ENCODE results near the gene TIMM29. TPM values are rescaled to one million over a fixed set of nuclear protein-coding genes. Genes with fewer than 3 reads are reported as not detected.

Gene TIMM29
- total RNA-seq, 2 experiments from 2014 or later = 22.6 to 24.8 TPM

DNA sequence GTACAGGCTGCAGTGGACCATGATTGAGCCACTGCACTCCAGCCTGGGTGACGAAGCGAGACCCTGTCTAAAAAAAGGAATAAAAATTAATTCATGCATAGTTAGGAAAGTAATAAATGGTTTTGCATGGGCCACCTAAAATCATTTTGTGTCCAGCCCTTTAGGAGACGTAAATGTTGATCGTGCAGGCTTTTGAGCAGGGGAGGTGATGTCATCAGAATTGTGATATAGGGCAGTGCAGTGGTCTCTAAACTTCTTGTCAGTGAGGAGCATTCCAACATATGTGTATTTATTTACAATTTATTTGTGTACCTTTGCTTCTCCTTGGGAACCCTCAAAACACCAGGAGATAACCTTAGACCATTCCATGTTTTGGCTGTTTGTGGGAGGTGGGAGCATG is 35.3 kb downstream of the TIMM29 start:
- ATAC-seq (ENCODE audit: poor library complexity) (no peak), DNase-seq (no peak)
- Histone ChIP-seq H3K4me1 (ENCODE audit: insufficient read depth, low read length) (peaks cover 54% of the 10 kb centered on the region), H3K9me3 (ENCODE audit: control insufficient read depth in 1 of 2, insufficient read depth in 1 of 2, low read length in 2 of 2) (no peaks in the 10 kb centered on the region), H3K27me3 (ENCODE audit: control insufficient read depth in 1 of 2, insufficient read depth in 2 of 2, low read length in 2 of 2) (no peaks in the 10 kb centered on the region), H3K4me3 (ENCODE audit: low read length) (no peak overlapping the region), H3K36me3 (ENCODE audit: insufficient read depth, low read length) (no peaks in the 10 kb centered on the region), H3K27ac (ENCODE audit: low read depth in 1 of 2, low read length in 2 of 2) (peak overlapping the region; percentile 37 to 54)
- TF ChIP-seq, protein P1, sequence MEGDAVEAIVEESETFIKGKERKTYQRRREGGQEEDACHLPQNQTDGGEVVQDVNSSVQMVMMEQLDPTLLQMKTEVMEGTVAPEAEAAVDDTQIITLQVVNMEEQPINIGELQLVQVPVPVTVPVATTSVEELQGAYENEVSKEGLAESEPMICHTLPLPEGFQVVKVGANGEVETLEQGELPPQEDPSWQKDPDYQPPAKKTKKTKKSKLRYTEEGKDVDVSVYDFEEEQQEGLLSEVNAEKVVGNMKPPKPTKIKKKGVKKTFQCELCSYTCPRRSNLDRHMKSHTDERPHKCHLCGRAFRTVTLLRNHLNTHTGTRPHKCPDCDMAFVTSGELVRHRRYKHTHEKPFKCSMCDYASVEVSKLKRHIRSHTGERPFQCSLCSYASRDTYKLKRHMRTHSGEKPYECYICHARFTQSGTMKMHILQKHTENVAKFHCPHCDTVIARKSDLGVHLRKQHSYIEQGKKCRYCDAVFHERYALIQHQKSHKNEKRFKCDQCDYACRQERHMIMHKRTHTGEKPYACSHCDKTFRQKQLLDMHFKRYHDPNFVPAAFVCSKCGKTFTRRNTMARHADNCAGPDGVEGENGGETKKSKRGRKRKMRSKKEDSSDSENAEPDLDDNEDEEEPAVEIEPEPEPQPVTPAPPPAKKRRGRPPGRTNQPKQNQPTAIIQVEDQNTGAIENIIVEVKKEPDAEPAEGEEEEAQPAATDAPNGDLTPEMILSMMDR (IDR thresholded peaks at IDR 0.05) = no peak
- no peaks in the 10 kb centered on the region for H3K27me3 Mint-ChIP-seq
- H3K36me3 Mint-ChIP-seq (ENCODE audit: low read depth) = peaks cover 8% of the 10 kb centered on the region
- peaks cover 56% of the 10 kb centered on the region for H3K4me1 Mint-ChIP-seq (ENCODE audit: low read depth)
- POLR2A ChIA-PET = interaction anchor here (2.0 kb wide), 1 partner anchor 411 kb away, joined by 4 read pairs; no protein-coding TSS in a partner anchor
- peak overlapping the region; percentile 88 for H3K27ac Mint-ChIP-seq
- CTCF ChIA-PET = interaction anchor here (2.6 kb wide), 1 partner anchor 22 kb away, joined by 8 read pairs; no protein-coding TSS in a partner anchor
- peak overlapping the region; percentile 94 for H3K4me3 Mint-ChIP-seq
- intact Hi-C loops (cut with DNase I, micrococcal nuclease) = loop anchor here in 1 of 2 experiments (2.0 to 10.0 kb wide), 3 partner anchors 21 to 131 kb away; partner anchors contain the start of genes TIMM29 and YIPF2
- H3K9me3 Mint-ChIP-seq = no peaks in the 10 kb centered on the region

DNA sequence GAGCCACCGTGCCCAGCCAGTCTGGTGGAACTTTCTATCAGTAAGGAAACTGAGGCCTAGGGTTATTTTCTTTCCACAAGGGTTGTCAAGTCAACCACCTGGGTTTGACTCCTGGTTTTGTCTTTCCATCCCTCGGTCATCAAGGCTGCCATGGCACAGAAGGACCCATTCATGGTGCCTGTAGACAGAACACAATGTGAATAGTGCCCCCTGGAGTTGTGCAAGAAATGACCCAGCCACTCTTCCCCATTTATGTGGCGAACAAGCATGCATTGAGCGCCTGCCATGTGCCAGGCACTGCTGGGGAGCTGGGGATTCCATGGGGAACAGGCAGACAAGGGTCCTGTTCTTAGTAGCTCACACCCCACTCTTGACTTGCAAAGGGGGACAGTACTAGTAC is 36.3 kb downstream of the TIMM29 start:
- ATAC-seq (ENCODE audit: poor library complexity) (no peak), DNase-seq (no peak)
- H3K27me3 ChIP-seq (ENCODE audit: control insufficient read depth in 1 of 2, insufficient read depth in 2 of 2, low read length in 2 of 2) = no peaks in the 10 kb centered on the region
- peak overlapping the region; percentile 71 for H3K27ac Mint-ChIP-seq
- CTCF ChIA-PET = no interaction called here
- H3K27me3 Mint-ChIP-seq = no peaks in the 10 kb centered on the region
- H3K4me3 ChIP-seq (ENCODE audit: low read length) = no peak overlapping the region
- POLR2A ChIA-PET = no interaction called here
- no peaks in the 10 kb centered on the region for H3K9me3 Mint-ChIP-seq
- H3K36me3 Mint-ChIP-seq (ENCODE audit: low read depth) = peaks cover 8% of the 10 kb centered on the region
- no peak overlapping the region for H3K27ac ChIP-seq (ENCODE audit: low read depth in 1 of 2, low read length in 2 of 2)
- TF ChIP-seq, protein P1 (IDR thresholded peaks at IDR 0.05) = no peak
- intact Hi-C loops (cut with DNase I, micrococcal nuclease) = loop anchor here in 1 of 2 experiments (5.0 to 10.0 kb wide), 2 partner anchors 38 to 130 kb away; partner anchors contain the start of genes TIMM29 and YIPF2
- H3K36me3 ChIP-seq (ENCODE audit: insufficient read depth, low read length) = no peaks in the 10 kb centered on the region
- peaks cover 50% of the 10 kb centered on the region for H3K4me1 ChIP-seq (ENCODE audit: insufficient read depth, low read length)
- H3K9me3 ChIP-seq (ENCODE audit: control insufficient read depth in 1 of 2, insufficient read depth in 1 of 2, low read length in 2 of 2) = no peaks in the 10 kb centered on the region
- peaks cover 62% of the 10 kb centered on the region for H3K4me1 Mint-ChIP-seq (ENCODE audit: low read depth)
- H3K4me3 Mint-ChIP-seq = peak overlapping the region; percentile 20

DNA sequence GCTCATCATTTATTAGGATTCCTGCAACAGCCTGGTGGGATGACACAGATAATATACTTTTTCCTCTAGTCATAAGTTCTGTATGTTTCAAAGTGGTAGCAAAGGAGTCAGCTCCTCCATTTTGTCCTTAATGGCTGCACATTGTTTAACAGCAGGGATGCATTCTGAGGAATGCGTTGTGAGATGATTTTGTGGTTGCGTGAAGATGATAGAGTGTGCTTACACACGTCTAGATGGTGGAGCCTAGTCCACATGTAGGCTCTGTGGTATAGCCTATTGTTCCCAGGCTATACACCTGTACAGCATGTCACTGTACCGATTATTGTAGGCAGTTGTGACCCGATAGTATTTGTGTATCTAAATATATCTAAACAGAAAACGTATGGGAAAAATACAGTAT is 36.8 kb downstream of the TIMM29 start:
- no peak for ATAC-seq (ENCODE audit: poor library complexity)
- CTCF ChIA-PET = interaction anchor here (1.3 kb wide), 1 partner anchor 29 kb away, joined by 4 read pairs; no protein-coding TSS in a partner anchor
- H3K27ac Mint-ChIP-seq = peak overlapping the region; percentile 71
- H3K9me3 Mint-ChIP-seq = no peaks in the 10 kb centered on the region
- no peak overlapping the region for H3K27ac ChIP-seq (ENCODE audit: low read depth in 1 of 2, low read length in 2 of 2)
- H3K36me3 ChIP-seq (ENCODE audit: insufficient read depth, low read length) = no peaks in the 10 kb centered on the region
- peaks cover 46% of the 10 kb centered on the region for H3K4me1 ChIP-seq (ENCODE audit: insufficient read depth, low read length)
- intact Hi-C loops (cut with DNase I, micrococcal nuclease) = loop anchor here in 1 of 2 experiments (10.0 kb wide), 1 partner anchor 129 kb away; no protein-coding TSS in a partner anchor
- POLR2A ChIA-PET = no interaction called here
- no peaks in the 10 kb centered on the region for H3K9me3 ChIP-seq (ENCODE audit: control insufficient read depth in 1 of 2, insufficient read depth in 1 of 2, low read length in 2 of 2)
- H3K27me3 Mint-ChIP-seq = no peaks in the 10 kb centered on the region
- TF ChIP-seq, protein P1 (IDR thresholded peaks at IDR 0.05) = no peak
- DNase-seq = no peak
- no peaks in the 10 kb centered on the region for H3K27me3 ChIP-seq (ENCODE audit: control insufficient read depth in 1 of 2, insufficient read depth in 2 of 2, low read length in 2 of 2)
- H3K4me1 Mint-ChIP-seq (ENCODE audit: low read depth) = peaks cover 63% of the 10 kb centered on the region
- no peak overlapping the region for H3K4me3 ChIP-seq (ENCODE audit: low read length)
- peaks cover 8% of the 10 kb centered on the region for H3K36me3 Mint-ChIP-seq (ENCODE audit: low read depth)
- peak overlapping the region; percentile 31 for H3K4me3 Mint-ChIP-seq

Data from CD4-positive, alpha-beta T cell (primary cell).